Measurements from ENCODE around the gene SLC19A2.
"Not testable (repeated sequence)": the region's sequence is repeated elsewhere in the genome, so short reads cannot be mapped to it uniquely, and the experiment has no call there.

Gene SLC19A2

GRCh38 chr1:169509354-169509753 lies 23.6 kb upstream of the SLC19A2 start:
- no peak for TF ChIP-seq CTCF (IDR thresholded peaks at IDR 0.05)
- no peak overlapping the region for H3K27ac ChIP-seq
- no peak for DNase-seq (ENCODE audit: low spot score)
- no peak overlapping the region for H3K4me3 ChIP-seq

GRCh38 chr1:169508432-169509338 lies 22.9 kb upstream of the SLC19A2 start:
- no peak for TF ChIP-seq CTCF (IDR thresholded peaks at IDR 0.05)
- Histone ChIP-seq H3K4me3 (no peak overlapping the region), H3K27ac (no peak overlapping the region)
- DNase-seq (ENCODE audit: low spot score): no peak

- no peak for DNase-seq (ENCODE audit: low spot score)
- H3K4me3 ChIP-seq: no peak overlapping the region
- no peak for TF ChIP-seq CTCF (IDR thresholded peaks at IDR 0.05)
- no peak overlapping the region for H3K27ac ChIP-seq
Measured at GRCh38 chr1:169507413-169507812, 21.7 kb upstream of the SLC19A2 start.

GRCh38 chr1:169503601-169504000 lies 17.9 kb upstream of the SLC19A2 start:
- not testable (repeated sequence) for H3K4me3 ChIP-seq; H3K27ac ChIP-seq; DNase-seq (ENCODE audit: low spot score)

GRCh38 chr1:169499807-169500206 lies 14.1 kb upstream of the SLC19A2 start:
- no peak for TF ChIP-seq CTCF (IDR thresholded peaks at IDR 0.05)
- no peak overlapping the region for H3K4me3 ChIP-seq
- no peak for DNase-seq (ENCODE audit: low spot score)
- H3K27ac ChIP-seq: no peak overlapping the region

GRCh38 chr1:169497317-169497716 lies 11.6 kb upstream of the SLC19A2 start:
- no peak for TF ChIP-seq CTCF (IDR thresholded peaks at IDR 0.05)
- H3K4me3 ChIP-seq: no peak overlapping the region
- H3K27ac ChIP-seq: no peak overlapping the region
- DNase-seq (ENCODE audit: low spot score): no peak

GRCh38 chr1:169495916-169496315 lies 10.2 kb upstream of the SLC19A2 start:
- no peak overlapping the region for H3K27ac ChIP-seq
- H3K4me3 ChIP-seq: no peak overlapping the region
- TF ChIP-seq CTCF (IDR thresholded peaks at IDR 0.05): no peak
- no peak for DNase-seq (ENCODE audit: low spot score)

All from coronary artery (tissue), 2 donors.